Activated CD8-positive, alpha-beta memory T cell treated with anti-CD3 and anti-CD28 coated beads for 36 hours (primary cell): ENCODE data around the gene HNRNPD. TPM values are rescaled to one million over a fixed set of nuclear protein-coding genes. Genes with fewer than 3 reads are reported as not detected.

Experiments used
- CTCF ChIA-PET: fragments of 350-600 bp; sonication (Branson Sonifier 250); formaldehyde crosslinking; loops from one replicate; lab custom pipeline; 2021; ENCODE audit warnings: antibody characterized with exemption; lab: Charles Lee
- POLR2A ChIA-PET: fragments of 350-600 bp; sonication (Branson Sonifier 250); formaldehyde crosslinking; loops from one replicate; lab custom pipeline; 2021; ENCODE audit warnings: antibody characterized with exemption; lab: Charles Lee
- total RNA-seq, 2 experiments: library from RNA; stranded (reverse); gene quantifications; one replicate each; pipeline ENCODE4 v1.2.3, GENCODE V29; 2021

Gene HNRNPD
- total RNA-seq, 2 experiments from 2014 or later = 482 to 488 TPM

GRCh38 chr4:82381235-82381634 lies 7.4 kb upstream of the HNRNPD start:
- ChIA-PET CTCF (interaction anchor here (1.5 kb wide), 1 partner anchor 14 kb away, joined by 3 read pairs; no protein-coding TSS in a partner anchor), POLR2A (interaction anchor here (0.7 to 1.1 kb wide), 3 partner anchors 26 to 48 kb away, joined by 4 to 6 read pairs (median 6); no protein-coding TSS in a partner anchor)

DNA sequence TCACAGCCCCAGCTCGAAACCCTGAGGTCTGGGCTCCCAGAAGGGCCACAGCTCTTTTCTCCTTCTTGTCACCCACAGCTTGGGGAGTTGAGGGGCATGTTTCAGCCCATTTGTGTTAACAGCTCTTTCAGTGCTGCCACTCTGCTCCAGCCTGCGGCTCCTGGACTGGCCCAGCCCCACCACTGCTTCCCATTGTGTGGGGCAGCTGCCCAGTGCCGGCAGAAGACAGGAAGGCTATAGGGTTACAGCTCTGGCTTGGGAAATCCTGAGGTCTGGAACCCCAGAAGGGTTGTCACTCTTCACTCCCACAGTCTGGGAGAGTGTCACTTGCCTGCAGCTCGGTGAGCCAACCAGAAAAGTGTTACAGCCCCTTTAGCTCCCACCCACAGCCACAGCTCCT lies 7.0 kb upstream of the HNRNPD start:
- POLR2A ChIA-PET = interaction anchor here (1.1 kb wide), 1 partner anchor 48 kb away, joined by 4 read pairs; no protein-coding TSS in a partner anchor
- CTCF ChIA-PET = no interaction called here

DNA sequence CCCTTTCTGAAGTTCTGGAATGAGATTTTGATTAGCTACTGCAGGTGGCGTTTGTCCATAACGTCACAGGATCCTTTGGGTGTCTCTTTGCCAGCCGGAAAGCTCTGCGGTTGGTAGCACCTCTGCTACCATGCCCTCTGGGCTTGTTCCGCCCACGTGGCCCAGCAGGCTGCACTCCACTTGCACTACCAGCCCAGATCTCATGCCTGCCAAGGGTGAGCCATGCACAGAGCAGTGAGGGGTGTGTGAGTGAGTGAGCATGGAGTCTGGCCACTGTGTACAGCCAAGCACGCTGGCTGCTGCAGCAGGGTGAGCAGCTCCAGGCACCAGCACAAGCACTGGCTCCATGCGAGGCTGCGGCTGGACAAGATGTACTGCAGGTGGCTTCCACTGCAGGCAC lies 6.6 kb upstream of the HNRNPD start:
- POLR2A ChIA-PET = interaction anchor here (1.1 kb wide), 1 partner anchor 49 kb away, joined by 4 read pairs; no protein-coding TSS in a partner anchor
- CTCF ChIA-PET = no interaction called here

DNA sequence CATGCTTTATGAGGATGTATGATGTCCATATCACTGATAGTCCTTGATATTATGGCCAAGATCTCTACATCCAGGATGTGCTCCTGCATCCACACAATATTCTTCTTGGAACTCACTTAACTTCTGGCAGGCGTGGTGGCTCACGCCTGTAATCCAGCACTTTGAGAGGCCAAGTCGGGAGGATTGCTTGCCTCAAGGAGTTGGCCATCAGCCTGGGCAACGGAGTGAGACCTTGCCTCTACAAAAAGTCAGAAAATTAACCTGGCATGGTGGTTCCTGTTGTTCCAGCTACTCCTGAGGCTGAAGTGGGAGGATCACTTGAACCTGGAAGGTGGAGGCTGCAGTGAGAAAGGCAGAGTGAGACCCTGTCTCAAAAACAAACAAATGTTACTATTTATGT lies 2.3 kb upstream of the HNRNPD start:
- ChIA-PET CTCF (no interaction called here), POLR2A (no interaction called here)

- ChIA-PET POLR2A (interaction anchor here (0.9 to 3.6 kb wide), 5 partner anchors 50 to 66 kb away, joined by 4 to 41 read pairs (median 12); partner anchors contain the start of gene HNRNPDL), CTCF (interaction anchor here (0.8 to 3.9 kb wide), 3 partner anchors 13 to 55 kb away, joined by 3 to 20 read pairs (median 8); no protein-coding TSS in a partner anchor)
Observed at GRCh38 chr4:82373486-82373815, 340 bp downstream of the HNRNPD start.

DNA sequence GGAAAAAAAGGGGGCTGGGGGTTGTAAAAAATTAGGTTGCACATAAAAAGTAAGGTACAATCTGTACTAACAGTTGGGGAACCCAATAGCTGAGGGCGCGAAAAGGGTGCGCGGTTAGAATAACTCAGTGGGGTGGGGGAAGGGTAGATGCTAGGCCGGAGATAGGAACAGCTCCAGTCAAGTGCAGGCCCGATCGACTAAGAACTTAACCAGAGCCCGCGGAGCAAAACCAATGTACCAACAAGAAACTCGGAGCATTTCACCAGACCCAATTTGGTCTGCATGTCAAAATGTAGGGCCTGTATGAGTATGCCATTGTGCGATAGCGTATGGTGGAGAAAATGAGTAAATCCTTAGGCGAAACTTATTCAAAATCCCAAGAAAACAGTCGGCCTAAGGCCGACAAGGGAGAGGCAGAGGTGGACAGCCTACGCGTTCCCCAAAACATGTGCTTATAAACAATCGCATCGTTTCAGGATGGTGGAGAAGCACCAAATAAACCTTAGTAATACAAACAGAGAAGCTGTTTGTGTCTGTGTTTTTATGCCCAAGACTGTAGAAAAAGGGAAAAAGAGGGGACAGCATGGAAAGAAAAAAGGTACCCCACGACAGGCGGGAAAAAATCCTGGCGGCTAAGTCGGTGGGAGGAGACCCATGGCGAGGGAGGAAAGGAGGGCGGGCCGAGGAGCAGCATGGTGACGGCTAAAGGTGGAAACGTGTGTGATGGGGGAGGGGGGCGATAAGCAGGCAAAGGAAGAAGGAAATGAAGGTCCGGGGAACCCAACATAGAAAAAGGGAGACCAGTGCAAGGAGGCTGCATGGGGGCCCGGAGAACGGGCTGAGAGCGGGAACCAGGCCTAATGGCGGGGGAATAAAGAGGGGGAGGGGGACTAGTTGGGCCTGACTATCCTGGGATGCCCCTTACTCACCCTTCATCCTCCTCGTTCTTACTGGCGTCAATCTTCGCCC lies 990 bp downstream of the HNRNPD start:
- CTCF ChIA-PET = interaction anchor here (1.9 to 3.9 kb wide), 2 partner anchors 11 to 56 kb away, joined by 5 to 20 read pairs; no protein-coding TSS in a partner anchor
- POLR2A ChIA-PET = interaction anchor here (3.6 kb wide), 1 partner anchor 56 kb away, joined by 34 read pairs; the partner anchor contains the start of gene HNRNPDL

DNA sequence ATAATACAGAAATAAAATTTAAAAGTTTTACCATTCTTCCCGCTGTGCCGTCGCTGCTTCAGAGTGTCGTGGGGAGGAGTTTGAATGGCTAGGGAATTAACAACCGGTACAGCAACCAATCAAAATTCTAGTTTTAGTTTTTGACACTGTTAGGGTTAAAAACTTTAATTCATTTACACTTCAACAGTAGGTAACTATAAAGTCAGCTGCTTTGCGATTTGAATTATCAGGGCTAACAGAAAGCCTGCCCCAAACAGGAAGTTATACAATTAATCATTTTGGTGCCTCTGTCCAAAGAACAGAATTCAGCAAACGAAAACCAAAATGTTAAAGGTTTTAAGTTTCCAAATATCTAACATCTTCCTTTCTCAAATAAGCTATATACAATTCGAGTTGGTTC lies 2.3 kb downstream of the HNRNPD start:
- CTCF ChIA-PET = interaction anchor here (1.4 to 3.9 kb wide), 3 partner anchors 10 to 86 kb away, joined by 4 to 20 read pairs (median 5); no protein-coding TSS in a partner anchor

GRCh38 chr4:82367438-82368097 lies 6.2 kb downstream of the HNRNPD start:
- ChIA-PET CTCF (interaction anchor here (0.7 to 1.7 kb wide), 2 partner anchors 15 to 62 kb away, joined by 3 to 4 read pairs; no protein-coding TSS in a partner anchor), POLR2A (no interaction called here)

More for the DNA sequence above, 2.3 kb downstream of the HNRNPD start:
- POLR2A ChIA-PET = interaction anchor here (3.6 kb wide), 1 partner anchor 57 kb away, joined by 34 read pairs; the partner anchor contains the start of gene HNRNPDL

DNA sequence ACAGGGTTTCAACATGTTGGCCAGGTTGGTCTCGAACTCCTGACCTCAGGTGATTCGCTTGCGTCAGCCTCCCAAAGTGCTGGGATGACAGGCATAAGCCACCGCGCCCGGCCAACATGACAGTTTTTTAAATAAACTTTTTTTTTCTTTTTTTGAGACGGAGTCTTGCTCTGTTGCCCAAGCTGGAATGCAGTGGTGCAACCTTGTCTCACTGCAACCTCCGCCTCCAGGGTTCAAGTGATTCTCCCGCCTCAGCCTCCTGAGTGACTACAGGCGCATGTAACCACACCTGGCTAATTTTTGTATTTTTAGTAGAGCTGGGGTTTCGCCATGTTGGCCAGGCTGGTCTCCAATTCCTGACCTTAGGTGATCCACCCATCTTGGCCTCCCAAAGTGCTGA lies 7.4 kb downstream of the HNRNPD start:
- POLR2A ChIA-PET = interaction anchor here (0.6 kb wide), 1 partner anchor 25 kb away, joined by 3 read pairs; no protein-coding TSS in a partner anchor

DNA sequence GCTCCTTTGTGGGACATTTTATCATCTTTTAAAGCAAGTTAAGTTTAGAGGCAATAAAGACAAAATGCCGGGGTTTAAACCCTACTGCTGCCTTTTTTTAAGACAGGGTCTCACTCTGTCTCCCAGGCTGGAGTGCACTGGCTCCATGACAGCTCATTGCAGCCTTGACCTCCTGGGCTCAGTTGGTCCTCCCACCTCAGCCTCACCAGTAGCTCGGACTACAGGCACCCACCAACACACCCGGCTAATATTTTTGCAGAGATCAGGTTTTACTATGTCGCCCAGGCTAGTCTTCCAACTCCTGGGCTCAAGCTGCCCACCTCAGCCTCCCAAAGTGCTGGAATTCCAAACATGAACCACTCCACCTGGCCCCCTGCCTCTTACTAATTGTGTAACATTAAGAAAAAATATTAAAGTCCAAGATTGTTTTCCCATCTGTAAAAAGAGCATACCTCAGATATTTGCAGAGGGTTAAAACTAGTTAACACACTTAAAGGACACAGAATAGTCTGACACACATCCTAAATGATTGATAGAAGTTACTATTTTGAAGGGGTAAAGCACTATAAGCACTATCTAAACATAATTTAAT lies 9.8 kb downstream of the HNRNPD start:
- CTCF ChIA-PET = no interaction called here
- POLR2A ChIA-PET = no interaction called here

More for the DNA sequence above, 7.4 kb downstream of the HNRNPD start:
- CTCF ChIA-PET = interaction anchor here (1.7 kb wide), 1 partner anchor 63 kb away, joined by 4 read pairs; no protein-coding TSS in a partner anchor

- ChIA-PET POLR2A (no interaction called here), CTCF (no interaction called here)
Observed at GRCh38 chr4:82362565-82362964, 11.2 kb downstream of the HNRNPD start.

DNA sequence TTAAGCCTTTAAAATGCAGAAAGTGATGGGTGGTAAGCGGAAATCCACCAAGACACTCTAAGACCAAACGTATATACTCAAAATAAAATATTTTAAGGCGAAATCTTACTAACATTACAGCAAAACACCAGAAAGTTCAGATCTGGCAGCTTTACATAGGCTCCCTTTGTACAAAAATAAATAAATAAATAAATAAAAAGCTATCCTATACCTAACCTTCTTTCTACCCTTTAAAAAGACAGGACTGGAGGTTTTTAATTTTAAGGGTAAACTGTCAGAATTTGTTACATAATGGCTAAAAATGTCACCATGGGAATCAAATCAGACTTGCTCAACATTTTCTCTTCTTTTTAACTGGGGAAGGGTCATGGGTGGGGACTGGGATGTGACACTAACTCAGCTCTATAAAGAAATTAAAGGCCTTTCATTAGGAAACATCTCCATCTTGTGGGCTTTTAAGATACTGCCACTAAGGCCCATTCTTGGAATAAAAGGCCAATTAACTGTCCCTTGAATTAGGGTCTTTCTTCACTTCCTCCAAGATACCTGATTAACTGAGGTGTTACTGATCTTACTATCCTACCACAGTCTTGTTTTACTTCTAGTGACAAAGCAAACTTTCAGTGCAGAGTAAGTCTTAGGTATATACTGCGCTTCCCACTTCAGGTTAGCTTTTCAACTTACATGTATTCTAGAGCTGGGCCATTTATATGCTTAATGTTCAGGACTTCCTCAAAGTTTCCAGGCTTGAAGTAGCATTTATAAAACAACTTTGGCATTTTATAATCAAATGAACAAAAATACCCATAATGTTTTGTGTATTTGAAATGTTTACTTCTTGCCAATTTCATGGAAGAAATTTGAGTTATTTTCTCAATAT lies 13.3 kb downstream of the HNRNPD start:
- ChIA-PET POLR2A (interaction anchor here (0.6 to 1.0 kb wide), 2 partner anchors 29 to 69 kb away, joined by 3 read pairs; no protein-coding TSS in a partner anchor), CTCF (interaction anchor here (0.8 to 1.3 kb wide), 3 partner anchors 13 to 92 kb away, joined by 3 to 5 read pairs (median 3); partner anchors contain the start of gene HNRNPD)

GRCh38 chr4:82358847-82359246 lies 14.9 kb downstream of the HNRNPD start:
- ChIA-PET POLR2A (no interaction called here), CTCF (no interaction called here)

DNA sequence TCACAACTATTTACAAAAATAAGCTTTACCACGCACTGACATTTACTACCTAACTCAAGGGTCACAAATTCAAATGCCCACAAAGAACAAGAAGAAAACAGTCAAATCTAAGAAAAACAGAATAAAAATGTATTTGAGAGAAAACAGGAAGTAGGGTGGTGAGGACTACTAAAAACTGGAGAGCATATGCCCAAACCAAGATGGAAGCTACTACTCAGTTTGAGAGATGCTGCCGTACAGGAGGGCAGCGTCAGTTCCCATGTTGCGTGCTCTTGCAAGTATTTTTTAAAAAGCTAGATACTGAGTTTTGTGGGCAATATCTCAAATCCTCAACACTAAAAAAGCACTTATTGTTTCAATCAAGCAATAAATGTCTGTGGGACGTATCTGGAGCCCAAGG lies 16.2 kb downstream of the HNRNPD start:
- ChIA-PET POLR2A (interaction anchor here (1.4 kb wide), 1 partner anchor 8 kb away, joined by 4 read pairs; no protein-coding TSS in a partner anchor), CTCF (interaction anchor here (0.9 kb wide), 1 partner anchor 72 kb away, joined by 4 read pairs; no protein-coding TSS in a partner anchor)

- CTCF ChIA-PET = interaction anchor here (0.6 to 1.3 kb wide), 3 partner anchors 44 to 384 kb away, joined by 3 to 4 read pairs (median 3); no protein-coding TSS in a partner anchor
- POLR2A ChIA-PET = no interaction called here
Observed at GRCh38 chr4:82354788-82355187, 19.0 kb downstream of the HNRNPD start.

- ChIA-PET CTCF (interaction anchor here (1.8 kb wide), 1 partner anchor 76 kb away, joined by 4 read pairs; no protein-coding TSS in a partner anchor), POLR2A (interaction anchor here (0.6 to 0.7 kb wide), 2 partner anchors 9 to 76 kb away, joined by 3 to 5 read pairs; no protein-coding TSS in a partner anchor)
Observed at GRCh38 chr4:82352825-82353366, 20.9 kb downstream of the HNRNPD start.
